Endothelial cell of umbilical vein (primary cell): ENCODE data around the gene NT5DC1.

Experiments used
- CTCF ChIP-seq, 2 donors: IDR thresholded peaks; 1 replicate in 1 of 2; 2 replicates in 1 of 2; pipeline ENCODE4 v1.5.1; 2011; ENCODE audit warnings: low read length in 2 of 2, mild to moderate bottlenecking in 2 of 2, moderate library complexity in 2 of 2, control low read depth in 1 of 2, inconsistent platforms in 1 of 2, low read depth in 1 of 2; ENCODE audit not compliant: insufficient read depth in 1 of 2; ENCODE audit errors: extremely low read depth in 1 of 2
- EZH2 ChIP-seq: IDR thresholded peaks from 2 replicates; pipeline ENCODE4 v1.6.1; 2012; ENCODE audit warnings: borderline replicate concordance, low read depth, mild to moderate bottlenecking, moderate library complexity, low read length, inconsistent platforms; ENCODE audit not compliant: severe bottlenecking
- JUN ChIP-seq: IDR thresholded peaks from 2 replicates; pipeline ENCODE4 v1.6.1; 2011; ENCODE audit warnings: borderline replicate concordance, low read depth; ENCODE audit not compliant: insufficient read length, insufficient read depth
- MAX ChIP-seq: IDR thresholded peaks from 2 replicates; pipeline ENCODE4 v1.6.1; 2011; ENCODE audit not compliant: insufficient read depth, insufficient read length
- POLR2A ChIP-seq: IDR thresholded peaks from 2 replicates; pipeline ENCODE4 v1.6.1; 2012; ENCODE audit warnings: low read depth, mild to moderate bottlenecking, control low read depth, low read length
- POLR2AphosphoS5 ChIP-seq: IDR thresholded peaks from 2 replicates; pipeline ENCODE4 v1.6.1; 2012; ENCODE audit warnings: low read depth, mild to moderate bottlenecking, control low read depth, low read length, moderate library complexity; ENCODE audit not compliant: insufficient read depth

GRCh38 chr6:116136373-116136772 is 35.7 kb downstream of the NT5DC1 start:
- TF ChIP-seq CTCF (IDR thresholded peaks at IDR 0.05; ENCODE audit: extremely low read depth in 1 of 2, insufficient read depth in 1 of 2, low read depth in 1 of 2, low read length in 2 of 2) (no peak), POLR2A (no peak), POLR2AphosphoS5 (no peak), MAX (no peak), EZH2 (no peak), JUN (no peak)
